ENCODE data around the gene OR8D2. TPM values are rescaled to one million over a fixed set of nuclear protein-coding genes. Genes with fewer than 3 reads are reported as not detected.

The OR8D2 gene, protein sequence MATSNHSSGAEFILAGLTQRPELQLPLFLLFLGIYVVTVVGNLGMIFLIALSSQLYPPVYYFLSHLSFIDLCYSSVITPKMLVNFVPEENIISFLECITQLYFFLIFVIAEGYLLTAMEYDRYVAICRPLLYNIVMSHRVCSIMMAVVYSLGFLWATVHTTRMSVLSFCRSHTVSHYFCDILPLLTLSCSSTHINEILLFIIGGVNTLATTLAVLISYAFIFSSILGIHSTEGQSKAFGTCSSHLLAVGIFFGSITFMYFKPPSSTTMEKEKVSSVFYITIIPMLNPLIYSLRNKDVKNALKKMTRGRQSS
- total RNA-seq, result not detected in 2 replicates

DNA sequence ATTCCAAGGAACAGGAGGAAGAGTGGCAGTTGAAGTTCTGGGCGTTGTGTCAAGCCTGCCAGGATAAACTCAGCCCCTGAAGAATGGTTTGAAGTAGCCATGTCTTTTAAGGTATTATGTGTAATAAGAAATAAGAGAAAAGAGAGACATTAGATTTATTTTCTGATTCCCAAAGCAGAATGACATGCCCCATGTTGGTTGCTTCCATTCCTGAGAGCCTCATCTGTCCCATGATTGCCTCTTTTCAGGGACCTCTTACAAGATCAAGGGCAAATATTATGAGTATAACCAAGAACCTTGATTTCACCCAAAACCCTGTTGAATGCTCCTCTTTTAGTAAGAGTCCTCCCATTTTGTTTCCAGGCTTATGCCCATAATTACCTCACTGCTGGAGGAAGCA, at the start of gene OR8D2:
TSS of gene OR8D2 (minus strand) at position 101 of the 400 bp plus-strand sequence. CDS start at position 101, 0 bp downstream.

GRCh38 chr11:124313849-124314248, 6.1 kb downstream of the OR8D2 start, which contains the start of gene OR8D1:
Gene OR8D1 (minus strand): TSS chr11:124313949. CDS start chr11:124310766, 3,183 bp downstream.

Other genes starting within 250 kb of the OR8D2 start
- gene VWA5A, start 204.7 kb downstream of the OR8D2 start, total RNA-seq, result 16.1 and 25.1 TPM in 2 replicates
- gene OR10D3, start 136.9 kb downstream of the OR8D2 start, total RNA-seq, result not detected in 2 replicates
- not detected in 2 replicates for gene OR8G1, start 79.1 kb downstream of the OR8D2 start, total RNA-seq
- gene OR8G5, start 63.8 kb downstream of the OR8D2 start, total RNA-seq, result not detected in 2 replicates
- not detected in 2 replicates for gene OR8D1, start 6.2 kb downstream of the OR8D2 start, total RNA-seq
- gene OR8B2, start 64.3 kb upstream of the OR8D2 start, total RNA-seq, result not detected in 2 replicates
- not detected in 2 replicates for gene OR8B3, start 78.8 kb upstream of the OR8D2 start, total RNA-seq
- not detected in 2 replicates for gene OR8B4, start 104.7 kb upstream of the OR8D2 start, total RNA-seq
- gene OR8B8, start 125.5 kb upstream of the OR8D2 start, total RNA-seq, result not detected in 2 replicates
- gene OR8B12, start 223.5 kb upstream of the OR8D2 start, total RNA-seq, result not detected in 2 replicates
- gene OR8A1, start 249.8 kb upstream of the OR8D2 start, total RNA-seq, result not detected in 2 replicates